Measurements from ENCODE around the gene DNAH14. TPM values are rescaled to one million over a fixed set of nuclear protein-coding genes. Genes with fewer than 3 reads are reported as not detected.

DNAH14 gene
- polyA plus RNA-seq, 1 experiment = 11.1 TPM

GRCh38 chr1:225413708-225414375, 484.4 kb downstream of the DNAH14 start:
- H3K4me3 ChIP-seq (ENCODE audit: low read depth, low read length) = no peak overlapping the region
- no peak for TF ChIP-seq CTCF (IDR thresholded peaks at IDR 0.05; ENCODE audit: low read depth, low read length)
- H3K9me3 ChIP-seq (ENCODE audit: control insufficient read depth, insufficient read depth, low read length) = no peaks in the 10 kb centered on the region
- H3K27ac ChIP-seq (ENCODE audit: low read depth, low read length) = no peak overlapping the region
- H3K27me3 ChIP-seq (ENCODE audit: control insufficient read depth, insufficient read depth, low read length) = no peaks in the 10 kb centered on the region
- POLR2A ChIA-PET = no interaction called here
- no peak for DNase-seq (ENCODE audit: low read depth, low spot score)
- CTCF ChIA-PET = no interaction called here

GRCh38 chr1:225415307-225415706, 485.8 kb downstream of the DNAH14 start:
- no peak for TF ChIP-seq CTCF (IDR thresholded peaks at IDR 0.05; ENCODE audit: low read depth, low read length)
- no peaks in the 10 kb centered on the region for H3K9me3 ChIP-seq (ENCODE audit: control insufficient read depth, insufficient read depth, low read length)
- ChIA-PET CTCF (interaction anchor here (1.0 to 1.4 kb wide), 2 partner anchors 11 to 18 kb away, joined by 3 to 5 read pairs; no protein-coding TSS in a partner anchor), POLR2A (no interaction called here)
- no peak overlapping the region for H3K27ac ChIP-seq (ENCODE audit: low read depth, low read length)
- H3K27me3 ChIP-seq (ENCODE audit: control insufficient read depth, insufficient read depth, low read length) = no peaks in the 10 kb centered on the region
- no peak for DNase-seq (ENCODE audit: low read depth, low spot score)
- no peak overlapping the region for H3K4me3 ChIP-seq (ENCODE audit: low read depth, low read length)

GRCh38 chr1:225415967-225416745, 486.7 kb downstream of the DNAH14 start:
- CTCF ChIA-PET = interaction anchor here (0.6 to 1.4 kb wide), 2 partner anchors 19 to 571 kb away, joined by 3 to 5 read pairs; no protein-coding TSS in a partner anchor
- no peak for TF ChIP-seq CTCF (IDR thresholded peaks at IDR 0.05; ENCODE audit: low read depth, low read length)
- Histone ChIP-seq H3K27me3 (ENCODE audit: control insufficient read depth, insufficient read depth, low read length) (no peaks in the 10 kb centered on the region), H3K9me3 (ENCODE audit: control insufficient read depth, insufficient read depth, low read length) (no peaks in the 10 kb centered on the region), H3K27ac (ENCODE audit: low read depth, low read length) (no peak overlapping the region), H3K4me3 (ENCODE audit: low read depth, low read length) (no peak overlapping the region)
- POLR2A ChIA-PET = no interaction called here
- no peak for DNase-seq (ENCODE audit: low read depth, low spot score)

- ChIA-PET CTCF (interaction anchor here (0.6 kb wide), 1 partner anchor 32 kb away, joined by 3 read pairs; no protein-coding TSS in a partner anchor), POLR2A (no interaction called here)
- TF ChIP-seq CTCF (IDR thresholded peaks at IDR 0.05; ENCODE audit: low read depth, low read length) = no peak
- no peaks in the 10 kb centered on the region for H3K27me3 ChIP-seq (ENCODE audit: control insufficient read depth, insufficient read depth, low read length)
- DNase-seq (ENCODE audit: low read depth, low spot score) = no peak
- no peaks in the 10 kb centered on the region for H3K9me3 ChIP-seq (ENCODE audit: control insufficient read depth, insufficient read depth, low read length)
- no peak overlapping the region for H3K27ac ChIP-seq (ENCODE audit: low read depth, low read length)
- H3K4me3 ChIP-seq (ENCODE audit: low read depth, low read length) = no peak overlapping the region
These were observed 488.6 kb downstream of the DNAH14 start for GRCh38 chr1:225418059-225418458.

GRCh38 chr1:225418598-225418997, 489.1 kb downstream of the DNAH14 start:
- TF ChIP-seq CTCF (IDR thresholded peaks at IDR 0.05; ENCODE audit: low read depth, low read length) = no peak
- ChIA-PET CTCF (interaction anchor here (0.6 kb wide), 2 partner anchors 31 to 414 kb away, joined by 3 read pairs; no protein-coding TSS in a partner anchor), POLR2A (interaction anchor here (0.6 kb wide), 1 partner anchor 24 kb away, joined by 3 read pairs; no protein-coding TSS in a partner anchor)
- Histone ChIP-seq H3K27ac (ENCODE audit: low read depth, low read length) (no peak overlapping the region), H3K27me3 (ENCODE audit: control insufficient read depth, insufficient read depth, low read length) (no peaks in the 10 kb centered on the region), H3K4me3 (ENCODE audit: low read depth, low read length) (no peak overlapping the region), H3K9me3 (ENCODE audit: control insufficient read depth, insufficient read depth, low read length) (no peaks in the 10 kb centered on the region)
- no peak for DNase-seq (ENCODE audit: low read depth, low spot score)
